H1 (cell line): Measurements from ENCODE around the gene ACBD4. TPM values are rescaled to one million over a fixed set of nuclear protein-coding genes. Genes with fewer than 3 reads are reported as not detected.

Experiments
- RFX5 ChIP-seq: IDR thresholded peaks from 2 replicates; pipeline ENCODE4 v1.6.1; 2011; ENCODE audit warnings: low read depth, low read length, improper control_type of control experiment, borderline replicate concordance
- polyA plus RNA-seq, 7 experiments: library from polyadenylated mRNA; depleted of rRNA in 3 of 7; stranded (reverse) in 5 of 7; unstranded in 2 of 7; fragments of >200 nt in 5 of 7; fragments of 200-250 nt in 2 of 7; gene quantifications; 1 replicate in 5 of 7; 2 replicates in 1 of 7; 4 replicates in 1 of 7; pipeline versions ENCODE4 v1.2.1 to v1.2.3, GENCODE V29; 2011 to 2013; ENCODE audit warnings: missing spikeins in 2 of 7, mixed read lengths in 2 of 7
- total RNA-seq: library from RNA; stranded (reverse); fragmentation: NEBNext Ultra II Directional; extraction: Animal tissue kit (Norgen Biotek cat#: 25700); gene quantifications from 2 replicates; pipeline ENCODE4 v1.2.1, GENCODE V29; 2021

Gene ACBD4
- total and polyA plus RNA-seq, 2 of the 8 experiments (the other 6 are each of a cell fraction or from before 2014, with no cell fraction given), result 7.3 to 10.7 TPM

GRCh38 chr17:45177563-45177962 is 42.1 kb downstream of the ACBD4 start (continued):
- no peak for TF ChIP-seq RFX5
